IPS DF 6.9 (cell line): Measurements from ENCODE around the gene HSFX3.
"Not testable (repeated sequence)": the region's sequence is repeated elsewhere in the genome, so short reads cannot be mapped to it uniquely, and the experiment has no call there.

ENCODE experiments used
- DNase-seq: peaks from one replicate; pipeline ENCODE4 v3.0.0-alpha.2; 2013; ENCODE audit warnings: low read depth, low spot score
- H3K27ac ChIP-seq: one replicate; pipeline ENCODE4 v1.5.1; 2013; ENCODE audit warnings: low read length, control low read depth
- H3K27me3 ChIP-seq: 2 replicates; pipeline ENCODE4 v1.6.1; 2013; ENCODE audit warnings: mild to moderate bottlenecking, low read length; ENCODE audit not compliant: control insufficient read depth, insufficient read depth
- H3K36me3 ChIP-seq: 2 replicates; pipeline ENCODE4 v1.6.1; 2013; ENCODE audit warnings: low read length; ENCODE audit not compliant: control insufficient read depth, insufficient read depth
- H3K4me1 ChIP-seq: 2 replicates; pipeline ENCODE4 v1.6.1; 2013; ENCODE audit warnings: low read length; ENCODE audit not compliant: control insufficient read depth, insufficient read depth
- H3K4me3 ChIP-seq: 2 replicates; pipeline ENCODE4 v1.5.1; 2013; ENCODE audit warnings: mild to moderate bottlenecking, low read length
- H3K9me3 ChIP-seq: 2 replicates; pipeline ENCODE4 v1.6.1; 2013; ENCODE audit warnings: low read length, inconsistent platforms; ENCODE audit not compliant: control insufficient read depth, insufficient read depth
- WGBS: extraction: QIAGEN DNeasy Blood & Tissue Kit; methylation state at CpG from one replicate; pipeline ENCODE4 v1.1.7; 2013; ENCODE audit warnings: mixed read lengths, missing lambda C conversion rate; ENCODE audit not compliant: insufficient read length, insufficient coverage; 5-methylcytosine and 5-hydroxymethylcytosine counted together

Gene HSFX3

DNA sequence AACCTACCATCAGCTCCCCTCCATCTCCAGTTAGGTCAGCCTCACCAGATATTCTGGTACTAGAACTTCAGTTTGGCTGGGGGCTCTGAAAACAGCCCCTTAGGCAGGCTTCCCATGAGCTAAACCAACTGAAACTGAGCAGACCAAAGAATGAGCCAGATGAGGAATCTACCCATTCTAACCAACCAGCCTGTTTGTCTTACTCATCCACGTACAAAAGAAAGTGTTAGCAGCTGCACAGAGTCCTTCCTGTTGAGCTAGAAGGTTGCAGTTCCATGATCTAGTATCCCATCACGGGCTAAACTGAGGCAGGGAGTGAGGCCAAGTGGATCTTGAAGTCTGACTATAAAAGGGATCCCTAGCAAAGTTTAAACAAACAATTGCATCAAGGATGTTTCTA, 20.0 kb upstream of the HSFX3 start:
- Histone ChIP-seq H3K4me1 (no peaks in the 10 kb centered on the region), H3K4me3 (no peak overlapping the region), H3K36me3 (no peaks in the 10 kb centered on the region), H3K27ac (no peak overlapping the region), H3K27me3 (no peaks in the 10 kb centered on the region), H3K9me3 (no peaks in the 10 kb centered on the region)
- WGBS, result no CpG with 5 or more reads among the region's 2 CpGs
- DNase-seq, result no peak

DNA sequence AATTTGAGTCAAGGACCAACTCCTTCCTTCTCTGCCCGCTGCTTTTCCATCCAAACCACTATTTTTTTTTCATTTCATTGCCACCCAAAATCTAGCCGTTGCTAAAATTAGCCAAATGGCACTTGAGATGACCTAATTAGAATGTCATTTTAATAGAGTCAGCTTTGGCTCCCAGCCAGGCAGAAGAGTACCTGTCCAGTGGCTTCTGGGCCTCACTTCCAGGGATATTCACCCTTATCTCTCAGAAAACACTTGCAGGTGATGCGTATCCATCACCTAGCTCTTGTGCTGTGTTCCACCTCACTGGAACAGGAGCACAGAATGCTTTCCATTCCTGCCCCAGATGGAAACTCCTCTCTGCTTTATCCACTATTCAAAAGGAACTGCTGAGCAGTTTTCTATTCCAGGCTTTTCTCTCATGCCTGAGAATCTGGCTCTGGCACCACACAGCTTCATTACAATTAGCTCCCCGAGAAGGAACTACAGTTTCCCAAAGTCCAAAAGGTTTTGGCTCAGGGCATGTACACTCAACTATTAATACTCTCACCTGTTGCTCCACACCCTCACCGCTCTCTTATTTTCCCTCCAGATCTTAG, 19.1 kb upstream of the HSFX3 start:
- H3K27me3 ChIP-seq, result no peaks in the 10 kb centered on the region
- no peak overlapping the region for H3K27ac ChIP-seq
- no CpG with 5 or more reads among the region's 5 CpGs for WGBS
- no peak overlapping the region for H3K4me3 ChIP-seq
- no peaks in the 10 kb centered on the region for H3K4me1 ChIP-seq
- no peaks in the 10 kb centered on the region for H3K36me3 ChIP-seq
- no peak for DNase-seq
- H3K9me3 ChIP-seq, result no peaks in the 10 kb centered on the region

DNA sequence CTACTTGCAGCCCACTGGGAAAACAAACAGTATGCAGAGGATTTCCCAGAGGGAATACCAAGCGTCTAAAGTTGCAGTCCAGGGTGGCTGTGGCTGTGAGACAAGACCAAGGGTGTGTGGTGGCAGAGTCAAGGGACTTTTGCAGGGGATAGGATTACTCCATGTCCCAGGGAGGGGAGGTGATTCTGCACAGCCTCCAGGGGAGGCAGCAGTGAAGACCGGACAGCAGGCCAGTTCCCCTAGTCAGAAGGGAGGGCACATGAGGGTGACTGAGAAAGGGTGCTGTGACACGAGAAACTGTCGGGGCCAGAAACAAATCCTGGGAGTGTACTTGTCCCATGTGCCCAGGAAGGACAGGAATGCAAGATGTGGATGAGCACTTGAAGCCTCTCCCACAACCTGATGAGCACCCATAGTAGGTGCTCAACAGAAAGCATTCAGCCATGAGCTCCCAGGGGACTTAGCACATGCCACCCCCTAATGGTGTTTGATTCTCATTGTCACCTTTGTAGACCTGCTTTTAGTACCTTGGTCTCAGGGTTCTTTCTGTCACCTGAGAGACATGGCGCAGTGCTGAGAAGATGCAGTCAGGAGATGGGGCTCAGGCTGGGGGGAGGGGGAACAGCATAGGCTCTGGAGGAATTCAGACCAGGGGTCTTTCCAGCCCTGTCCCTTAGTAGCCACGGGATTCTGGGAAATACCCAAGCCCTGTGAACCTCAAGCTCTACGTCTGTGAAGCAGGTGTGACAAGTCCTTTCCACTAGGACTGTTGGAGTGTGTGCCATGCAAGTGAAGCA, 18.1 kb upstream of the HSFX3 start:
- Histone ChIP-seq H3K27me3 (no peaks in the 10 kb centered on the region), H3K36me3 (no peaks in the 10 kb centered on the region), H3K4me3 (no peak overlapping the region), H3K9me3 (no peaks in the 10 kb centered on the region), H3K27ac (no peak overlapping the region), H3K4me1 (no peaks in the 10 kb centered on the region)
- WGBS, result no CpG with 5 or more reads among the region's 7 CpGs
- no peak for DNase-seq

DNA sequence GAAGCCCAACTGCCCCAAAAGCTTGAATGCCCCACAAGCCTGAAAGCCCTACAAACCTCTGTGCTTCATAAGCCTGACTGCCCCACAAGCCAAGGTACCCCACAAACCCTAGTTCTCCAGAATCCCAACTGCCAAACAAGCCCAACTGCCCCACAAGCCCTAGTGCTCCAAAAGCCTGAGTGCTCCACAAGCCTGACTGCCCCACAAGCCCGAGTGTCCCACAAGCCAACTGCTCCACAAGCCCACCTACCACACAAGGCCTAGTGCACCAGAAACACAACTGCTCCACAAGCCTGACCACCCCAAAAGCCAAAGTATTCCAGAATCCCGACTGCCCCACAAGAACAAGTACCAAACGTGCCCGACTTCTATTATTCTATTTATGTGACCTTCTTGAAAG, 13.6 kb upstream of the HSFX3 start:
- Histone ChIP-seq H3K4me3 (no peak overlapping the region), H3K4me1 (no peaks in the 10 kb centered on the region), H3K36me3 (no peaks in the 10 kb centered on the region), H3K27ac (no peak overlapping the region), H3K27me3 (no peaks in the 10 kb centered on the region), H3K9me3 (no peaks in the 10 kb centered on the region)
- WGBS, result no CpG with 5 or more reads among the region's 4 CpGs
- no peak for DNase-seq

DNA sequence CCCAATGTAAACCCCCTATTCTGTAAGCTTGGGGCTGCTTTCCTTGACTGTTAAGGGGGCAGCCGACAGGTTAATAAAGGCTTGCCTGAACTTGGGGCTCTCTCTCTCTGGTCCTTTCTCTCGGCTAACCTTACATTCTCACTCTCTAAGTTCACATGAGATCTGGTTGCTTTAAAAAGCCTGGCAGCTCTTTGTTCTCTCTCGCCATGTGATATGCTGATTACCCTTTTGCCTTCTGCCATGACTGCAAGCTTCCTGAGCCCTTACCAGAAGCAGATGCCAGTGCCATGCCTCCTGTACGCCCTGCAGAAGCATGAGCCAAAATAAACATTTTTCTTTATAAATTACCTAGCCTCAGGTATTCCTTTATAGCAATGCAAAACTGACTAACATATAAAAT, 5.5 kb upstream of the HSFX3 start:
- not testable (repeated sequence) for DNase-seq, H3K9me3 ChIP-seq, H3K27ac ChIP-seq, H3K27me3 ChIP-seq, H3K4me3 ChIP-seq, H3K4me1 ChIP-seq, H3K36me3 ChIP-seq
- no CpG with 5 or more reads among the region's 4 CpGs for WGBS

DNA sequence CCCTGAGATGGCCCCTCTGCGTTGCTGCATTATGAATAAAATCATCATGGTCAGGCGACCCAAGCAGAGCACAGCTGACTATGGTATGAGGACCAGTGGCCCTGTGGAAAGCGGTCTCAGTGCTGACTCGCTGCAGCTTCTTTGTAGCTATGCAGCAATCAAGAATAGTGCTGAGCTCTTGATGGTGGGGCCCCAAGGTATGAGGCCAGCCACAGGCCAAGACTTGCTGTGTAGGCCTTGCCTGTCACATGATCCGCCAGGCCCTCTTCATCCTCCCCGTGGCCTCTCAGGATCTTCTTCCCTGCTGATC, 2.2 kb upstream of the HSFX3 start:
- not testable (repeated sequence) for H3K9me3 ChIP-seq, H3K4me3 ChIP-seq, H3K36me3 ChIP-seq, DNase-seq, H3K27me3 ChIP-seq, H3K27ac ChIP-seq, H3K4me1 ChIP-seq
- WGBS, result no CpG with 5 or more reads among the region's 6 CpGs

DNA sequence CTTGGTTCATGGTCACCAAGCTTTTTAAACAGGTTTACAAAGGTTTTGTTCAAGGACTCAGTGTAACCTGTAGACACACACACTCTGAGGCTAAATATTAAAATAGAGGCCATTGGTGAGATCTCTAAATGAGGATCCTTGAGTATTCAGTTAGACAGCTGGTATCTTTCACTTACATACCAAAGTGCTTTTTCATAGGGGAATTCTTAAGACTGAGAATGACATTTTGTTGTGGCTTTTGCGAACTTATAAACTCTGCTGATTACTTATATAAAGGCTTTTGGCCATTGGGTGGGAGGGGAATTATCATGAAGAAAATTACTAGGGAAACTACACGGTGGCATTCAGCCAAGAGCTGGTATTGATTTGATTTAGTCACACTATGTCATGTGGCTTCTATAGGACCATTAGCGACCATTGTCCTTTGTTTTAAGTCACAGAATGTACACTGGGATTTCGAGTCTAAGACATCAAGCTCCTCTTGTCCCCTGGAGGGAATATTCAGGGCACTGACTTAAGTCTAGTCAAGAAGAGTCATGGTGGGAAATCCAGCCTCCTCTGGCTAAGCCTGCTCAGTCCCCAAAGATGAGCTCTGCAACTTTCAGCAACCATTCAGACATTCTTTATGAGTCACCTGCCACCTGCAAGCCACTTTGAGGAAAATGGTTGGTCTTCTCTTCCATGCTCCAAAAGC, 1.7 kb upstream of the HSFX3 start:
- H3K27ac ChIP-seq, H3K27me3 ChIP-seq, H3K4me1 ChIP-seq, H3K9me3 ChIP-seq, H3K4me3 ChIP-seq, H3K36me3 ChIP-seq, DNase-seq: not testable (repeated sequence)
- no CpG with 5 or more reads among the region's 4 CpGs for WGBS

DNA sequence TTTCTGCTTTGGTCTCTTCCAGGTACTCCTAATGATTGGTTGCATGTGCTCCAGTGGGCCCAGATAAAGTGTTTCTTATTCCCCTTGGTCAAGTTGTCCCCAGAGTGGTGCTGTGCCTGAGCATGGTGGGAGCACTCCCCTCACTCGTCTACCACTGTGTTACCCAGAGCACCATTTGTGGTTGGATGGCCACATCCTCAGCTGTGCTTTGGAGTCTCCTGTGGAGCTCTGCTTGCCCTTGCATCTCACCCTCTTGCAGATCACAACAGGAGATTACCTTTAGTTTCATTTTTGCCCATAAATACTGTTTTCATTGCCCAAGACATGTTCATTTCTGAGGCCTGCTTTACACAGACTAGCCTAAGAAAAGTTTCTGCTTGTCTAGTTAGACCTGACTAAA, 730 bp upstream of the HSFX3 start:
- WGBS, result no CpG with 5 or more reads among the region's 1 CpG
- H3K27ac ChIP-seq, H3K9me3 ChIP-seq, H3K4me3 ChIP-seq, H3K4me1 ChIP-seq, H3K36me3 ChIP-seq, DNase-seq, H3K27me3 ChIP-seq: not testable (repeated sequence)

DNA sequence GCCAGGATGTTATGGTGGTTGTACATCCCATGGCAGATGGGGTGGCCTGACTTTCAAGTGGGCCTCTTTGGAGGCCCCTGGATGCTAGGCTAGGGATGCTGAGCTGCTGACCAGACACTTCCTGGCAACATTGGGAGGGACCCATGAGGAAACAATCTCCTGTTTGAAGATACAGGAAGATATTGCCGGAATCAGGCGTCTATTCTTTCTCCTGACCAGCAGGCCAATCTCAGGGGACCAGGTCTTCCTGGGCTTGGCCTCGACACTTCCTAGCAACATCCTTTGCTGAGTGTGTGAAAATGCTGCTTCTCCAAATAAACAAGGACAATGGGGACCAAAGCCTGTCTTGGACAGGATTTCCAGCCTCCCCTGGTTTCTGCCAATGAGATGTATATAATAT, 1.9 kb downstream of the HSFX3 start:
- H3K4me3 ChIP-seq, DNase-seq, H3K36me3 ChIP-seq, H3K4me1 ChIP-seq, H3K27ac ChIP-seq, H3K27me3 ChIP-seq, H3K9me3 ChIP-seq: not testable (repeated sequence)
- no CpG with 5 or more reads among the region's 3 CpGs for WGBS

DNA sequence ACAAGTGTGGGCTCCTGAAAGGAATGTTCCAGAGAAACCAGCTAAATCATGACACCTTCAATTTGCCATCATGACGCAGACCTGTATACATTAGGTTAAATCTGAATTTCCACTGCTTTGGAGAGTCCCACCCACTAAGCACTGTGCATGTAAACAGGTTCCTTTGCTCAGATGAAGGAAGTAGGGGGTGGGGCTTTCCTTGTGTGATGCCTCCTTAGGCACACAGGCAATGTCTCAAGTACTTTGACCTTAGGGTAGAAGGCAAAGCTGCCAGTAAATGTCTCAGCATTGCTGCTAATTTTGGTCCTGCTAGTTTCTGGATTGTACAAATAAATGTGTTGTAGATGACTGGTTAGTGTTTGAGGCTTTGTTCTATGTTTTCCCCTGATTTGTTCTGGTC, 2.8 kb downstream of the HSFX3 start:
- WGBS, result no CpG with 5 or more reads among the region's 1 CpG
- H3K9me3 ChIP-seq, result not testable (repeated sequence)

More for the DNA sequence above, 2.8 kb downstream of the HSFX3 start:
- not testable (repeated sequence) for H3K4me1 ChIP-seq, H3K27me3 ChIP-seq, DNase-seq, H3K27ac ChIP-seq, H3K4me3 ChIP-seq, H3K36me3 ChIP-seq
